Fibroblast of lung (primary cell): ENCODE data around the gene NDST1. TPM values are rescaled to one million over a fixed set of nuclear protein-coding genes. Genes with fewer than 3 reads are reported as not detected.

Source experiments
- DNase-seq, 2 donors: peaks; one replicate each; pipeline versions ENCODE4 v3.0.0 to v3.0.0-alpha.2; 2010; ENCODE audit warnings: low read depth in 2 of 2
- H2AFZ ChIP-seq: 2 replicates; pipeline ENCODE4 v1.5.1; 2012; ENCODE audit warnings: low read length, control low read depth, inconsistent platforms
- H3K27ac ChIP-seq: 2 replicates; pipeline ENCODE4 v1.5.1; 2011; ENCODE audit warnings: low read length, control low read depth; ENCODE audit not compliant: insufficient read depth
- H3K27me3 ChIP-seq: 2 replicates; pipeline ENCODE4 v1.5.1; 2011; ENCODE audit warnings: mild to moderate bottlenecking, low read length; ENCODE audit not compliant: control insufficient read depth, insufficient read depth
- H3K36me3 ChIP-seq: 2 replicates; pipeline ENCODE4 v1.5.1; 2011; ENCODE audit warnings: low read length; ENCODE audit not compliant: control insufficient read depth, insufficient read depth
- H3K4me1 ChIP-seq: 2 replicates; pipeline ENCODE4 v1.5.1; 2011; ENCODE audit warnings: low read length; ENCODE audit not compliant: control insufficient read depth, insufficient read depth; ENCODE audit errors: extremely low read depth
- H3K4me2 ChIP-seq: 2 replicates; pipeline ENCODE4 v1.5.1; 2011; ENCODE audit warnings: low read length, control low read depth; ENCODE audit not compliant: insufficient read depth; ENCODE audit errors: extremely low read depth
- H3K4me3 ChIP-seq, 4 experiments: fragments of 200-600 bp in 1 of 4; sonication (generic) in 1 of 4; replicated peaks in 1 of 4; 2 replicates each; pipeline ENCODE4 v1.5.1; 2011 to 2016; ENCODE audit warnings: low read length in 4 of 4, low read depth in 3 of 4, mild to moderate bottlenecking in 3 of 4, control low read depth in 2 of 4, inconsistent platforms in 1 of 4, mixed read lengths in 1 of 4; ENCODE audit not compliant: insufficient read depth in 1 of 4; ENCODE audit errors: control extremely low read depth in 1 of 4
- H3K79me2 ChIP-seq: 2 replicates; pipeline ENCODE4 v1.5.1; 2012; ENCODE audit warnings: mild to moderate bottlenecking, low read length, inconsistent platforms; ENCODE audit not compliant: control insufficient read depth, insufficient read depth
- H3K9ac ChIP-seq: 2 replicates; pipeline ENCODE4 v1.5.1; 2011; ENCODE audit warnings: mild to moderate bottlenecking, low read length, control low read depth; ENCODE audit not compliant: insufficient read depth
- H3K9me3 ChIP-seq: 2 replicates; pipeline ENCODE4 v1.5.1; 2012; ENCODE audit warnings: low read depth, low read length; ENCODE audit not compliant: control insufficient read depth, insufficient read depth
- H4K20me1 ChIP-seq: 2 replicates; pipeline ENCODE4 v1.5.1; 2011; ENCODE audit warnings: low read length; ENCODE audit not compliant: control insufficient read depth, insufficient read depth; ENCODE audit errors: extremely low read depth
- CTCF ChIP-seq, 2 donors: IDR thresholded peaks in 1 of 2; conservative IDR thresholded peaks in 1 of 2; 1 replicate in 1 of 2; 2 replicates in 1 of 2; pipeline ENCODE4 v1.5.1; 2011 to 2012; ENCODE audit warnings: low read length in 2 of 2, control low read depth in 1 of 2, inconsistent platforms in 1 of 2, low read depth in 1 of 2, mild to moderate bottlenecking in 1 of 2
- EZH2 ChIP-seq: IDR thresholded peaks from 2 replicates; pipeline ENCODE4 v1.5.1; 2012; ENCODE audit warnings: low read length, control low read depth, mild to moderate bottlenecking; ENCODE audit errors: missing control alignments
- polyA plus RNA-seq, 2 donors: library from polyadenylated mRNA; depleted of rRNA in 1 of 2; stranded (reverse) in 1 of 2; unstranded in 1 of 2; fragments of >200 nt; gene quantifications; 2 replicates each; pipeline ENCODE4 v1.2.1, GENCODE V29; 2011 to 2012; ENCODE audit warnings: missing spikeins in 1 of 2
- total RNA-seq: library from RNA; depleted of rRNA; stranded (reverse); fragments of >200 nt; gene quantifications from 2 replicates; pipeline ENCODE4 v1.2.1, GENCODE V29; 2014

The NDST1 gene
- total and polyA plus RNA-seq, 2 donors (not counting 1 experiment from before 2014, with no cell fraction given): 38.5 to 94.8 TPM

GRCh38 chr5:150487199-150488061 is 20.5 kb upstream of the NDST1 start:
- Histone ChIP-seq H3K27me3 (no peaks in the 10 kb centered on the region), H3K9me3 (no peaks in the 10 kb centered on the region), H3K27ac (peak overlapping the region; percentile 65), H2AFZ (no peak overlapping the region), H4K20me1 (no peaks in the 10 kb centered on the region), H3K36me3 (peaks cover 2% of the 10 kb centered on the region), H3K9ac (peak overlapping the region; percentile 92), H3K4me3 (peak overlapping the region; percentile 61 to 87 (median 70)), H3K79me2 (peaks cover 75% of the 10 kb centered on the region), H3K4me2 (peak overlapping the region; percentile 86), H3K4me1 (peaks cover 46% of the 10 kb centered on the region)
- peak in 1 of 2 donors; percentile 49 for DNase-seq
- TF ChIP-seq EZH2 (no peak), CTCF (conservative IDR thresholded peaks at IDR 0.05 in 1 of 2, IDR thresholded peaks at IDR 0.05 in 1 of 2; ENCODE audit: low read depth in 1 of 2, low read length in 2 of 2) (no peak)

- Histone ChIP-seq H2AFZ (no peak overlapping the region), H3K4me2 (peak overlapping the region; percentile 86), H3K4me1 (peaks cover 54% of the 10 kb centered on the region), H3K27me3 (no peaks in the 10 kb centered on the region), H3K27ac (peak overlapping the region; percentile 65), H3K79me2 (peaks cover 86% of the 10 kb centered on the region), H3K9me3 (no peaks in the 10 kb centered on the region), H3K9ac (no peak overlapping the region), H3K4me3 (peak overlapping the region; percentile 61 to 87 (median 70)), H3K36me3 (peaks cover 2% of the 10 kb centered on the region), H4K20me1 (no peaks in the 10 kb centered on the region)
- peak; percentile 81 to 87 for DNase-seq
- TF ChIP-seq CTCF (conservative IDR thresholded peaks at IDR 0.05 in 1 of 2, IDR thresholded peaks at IDR 0.05 in 1 of 2; ENCODE audit: low read depth in 1 of 2, low read length in 2 of 2): no peak
- no peak for TF ChIP-seq EZH2
Observed at GRCh38 chr5:150488519-150489359, 19.2 kb upstream of the NDST1 start.
